HCT116 (cell line): ENCODE results near the gene LDB2. TPM values are rescaled to one million over a fixed set of nuclear protein-coding genes. Genes with fewer than 3 reads are reported as not detected.

Source experiments
- ATAC-seq: fragments of 200-7000 bp; cut with Tn5 transposase; 2 replicates; pipeline ENCODE4 v1.9.1; 2020; ENCODE audit warnings: mild to moderate bottlenecking, moderate library complexity
- Bru-seq: library from RNA; stranded (reverse); fragments of 400-500 nt; gene quantifications from one replicate; lab custom pipeline; 2021; lab: Mats Ljungman, UMichigan
- BruChase-seq, 2 experiments: library from RNA; stranded (reverse); fragments of 400-500 nt; gene quantifications; one replicate each; lab custom pipeline; 2021; lab: Mats Ljungman, UMichigan
- BruUV-seq: library from RNA; stranded (reverse); fragments of 400-500 nt; replicated peaks from 2 replicates; lab custom pipeline; 2021; lab: Mats Ljungman, UMichigan
- CTCF ChIA-PET: fragments of 300-600 bp; sonication (Branson Sonifier 250); formaldehyde crosslinking; loops from one replicate; lab custom pipeline; 2021; ENCODE audit warnings: antibody characterized with exemption; lab: Charles Lee
- POLR2A ChIA-PET: fragments of 300-600, 350-600 bp; sonication (Branson Sonifier 250); formaldehyde crosslinking; loops from one replicate; lab custom pipeline; 2021; ENCODE audit warnings: antibody characterized with exemption; lab: Charles Lee
- RAD21 ChIA-PET, 2 experiments: fragments of 300-600 bp; sonication (Branson Sonifier 250); formaldehyde crosslinking; loops; one replicate each; lab custom pipeline; 2023; ENCODE audit warnings: low total read pairs in 2 of 2; ENCODE audit not compliant: uncharacterized antibody in 2 of 2, unreplicated experiment in 2 of 2, low non-redundant PET in 1 of 2; lab: Charles Lee
- DNase-seq: peaks from one replicate; pipeline ENCODE4 v3.0.0-alpha.2; 2010; ENCODE audit warnings: low read depth, low spot score
- H2AFZ ChIP-seq: fragments of 200-600 bp; shearing (Covaris generic), sonication (generic); 2 replicates; pipeline ENCODE4 v1.6.1; 2017; ENCODE audit warnings: low read depth, mixed run types, mixed read lengths, antibody characterized with exemption, low read length; ENCODE audit not compliant: poor library complexity, severe bottlenecking
- H3K27ac ChIP-seq: 2 replicates; pipeline ENCODE4 v1.5.1; 2012; ENCODE audit warnings: low read depth, low read length
- H3K27me3 ChIP-seq: fragments of 200-600 bp; sonication (generic); 2 replicates; pipeline ENCODE4 v1.6.1; 2016; ENCODE audit warnings: mixed run types, low read length, mixed read lengths; ENCODE audit not compliant: insufficient read depth
- H3K36me3 ChIP-seq, 2 experiments: fragments of 200-500 bp in 1 of 2; fragments of 200-600 bp in 1 of 2; sonication (Bioruptor generic) in 1 of 2; sonication (generic) in 1 of 2; 2 replicates each; pipeline versions ENCODE4 v1.5.1 to v1.6.1; 2014 to 2016; ENCODE audit warnings: low read length in 2 of 2, inconsistent platforms in 1 of 2, mixed read lengths in 1 of 2, mixed run types in 1 of 2; ENCODE audit not compliant: insufficient read depth in 2 of 2, control insufficient read depth in 1 of 2
- H3K4me1 ChIP-seq, 2 experiments: fragments of 200-600 bp in 1 of 2; sonication (generic) in 1 of 2; 2 replicates each; pipeline versions ENCODE4 v1.5.1 to v1.6.1; 2012 to 2017; ENCODE audit warnings: low read length in 2 of 2, inconsistent platforms in 1 of 2, mild to moderate bottlenecking in 1 of 2, mixed read lengths in 1 of 2, mixed run types in 1 of 2, moderate library complexity in 1 of 2; ENCODE audit not compliant: insufficient read depth in 2 of 2, control insufficient read depth in 1 of 2
- H3K4me2 ChIP-seq: fragments of 200-600 bp; sonication (generic); 2 replicates; pipeline ENCODE4 v1.6.1; 2017; ENCODE audit warnings: mixed run types, low read length, mixed read lengths
- H3K4me3 ChIP-seq, 2 experiments: fragments of 200-600 bp in 1 of 2; sonication (generic) in 1 of 2; replicated peaks in 1 of 2; 2 replicates each; pipeline ENCODE4 v1.5.1; 2011 to 2016; ENCODE audit warnings: low read length in 2 of 2, control low read depth in 1 of 2, low read depth in 1 of 2, mild to moderate bottlenecking in 1 of 2, mixed read lengths in 1 of 2, mixed run types in 1 of 2
- H3K79me2 ChIP-seq: fragments of 200-600 bp; sonication (generic); 2 replicates; pipeline ENCODE4 v1.6.1; 2017; ENCODE audit warnings: mild to moderate bottlenecking, mixed run types, low read length, moderate library complexity, mixed read lengths; ENCODE audit not compliant: insufficient read depth
- H3K9ac ChIP-seq: fragments of 200-600 bp; sonication (generic); 2 replicates; pipeline ENCODE4 v1.6.1; 2016; ENCODE audit warnings: low read length, mixed read lengths
- H3K9me2 ChIP-seq: fragments of 200-600 bp; sonication (generic), shearing (Covaris generic); 2 replicates; pipeline ENCODE4 v1.6.1; 2017; ENCODE audit warnings: mixed run types, mild to moderate bottlenecking, moderate library complexity; ENCODE audit not compliant: insufficient read depth
- H3K9me3 ChIP-seq, 2 experiments: fragments of 200-500 bp in 1 of 2; fragments of 200-600 bp in 1 of 2; sonication (Bioruptor generic) in 1 of 2; sonication (generic) in 1 of 2; 2 replicates each; pipeline ENCODE4 v1.6.1; 2014 to 2017; ENCODE audit warnings: low read length in 2 of 2, mixed read lengths in 2 of 2, inconsistent platforms in 1 of 2, low read depth in 1 of 2, mild to moderate bottlenecking in 1 of 2, mixed run types in 1 of 2, moderate library complexity in 1 of 2; ENCODE audit not compliant: control insufficient read depth in 1 of 2, insufficient read depth in 1 of 2
- H4K20me1 ChIP-seq: fragments of 200-600 bp; sonication (generic), shearing (Covaris generic); 2 replicates; pipeline ENCODE4 v1.6.1; 2017; ENCODE audit warnings: mixed run types, mild to moderate bottlenecking, moderate library complexity; ENCODE audit not compliant: insufficient read depth
- ATF3 ChIP-seq: IDR thresholded peaks from 2 replicates; pipeline ENCODE4 v1.6.1; 2012
- CBX3 ChIP-seq: IDR thresholded peaks from 2 replicates; pipeline ENCODE4 v1.6.1; 2012; ENCODE audit warnings: low read depth
- ELF1 ChIP-seq: IDR thresholded peaks from 2 replicates; pipeline ENCODE4 v1.6.1; 2012; ENCODE audit warnings: low read depth, borderline replicate concordance
- EZH2 ChIP-seq: fragments of 200-600 bp; sonication (generic); IDR thresholded peaks from 2 replicates; pipeline ENCODE4 v1.6.1; 2017; ENCODE audit warnings: antibody characterized with exemption, mixed run types
- EZH2phosphoT487 ChIP-seq: fragments of 200-600 bp; IDR thresholded peaks from 2 replicates; pipeline ENCODE4 v1.6.1; 2018; ENCODE audit warnings: antibody characterized with exemption, borderline replicate concordance
- FOSL1 ChIP-seq: IDR thresholded peaks from 2 replicates; pipeline ENCODE4 v1.6.1; 2012; ENCODE audit warnings: low read depth
- JUND ChIP-seq: IDR thresholded peaks from 2 replicates; pipeline ENCODE4 v1.6.1; 2012
- POLR2A ChIP-seq: IDR thresholded peaks from 2 replicates; pipeline ENCODE4 v1.7.0; 2011; ENCODE audit warnings: borderline replicate concordance; ENCODE audit not compliant: insufficient read depth, insufficient read length; ENCODE audit errors: extremely low read depth
- RAD21 ChIP-seq: IDR thresholded peaks from 2 replicates; pipeline ENCODE4 v1.6.1; 2012; ENCODE audit warnings: low read depth, mild to moderate bottlenecking
- REST ChIP-seq: IDR thresholded peaks from 2 replicates; pipeline ENCODE4 v1.6.1; 2012; ENCODE audit warnings: low read depth
- SIN3A ChIP-seq: IDR thresholded peaks from 2 replicates; pipeline ENCODE4 v1.6.1; 2012; ENCODE audit warnings: low read depth
- SP1 ChIP-seq: IDR thresholded peaks from 2 replicates; pipeline ENCODE4 v1.6.1; 2012; ENCODE audit warnings: low read depth
- ZBTB33 ChIP-seq: IDR thresholded peaks from 2 replicates; pipeline ENCODE4 v1.6.1; 2011; ENCODE audit warnings: mild to moderate bottlenecking, low read length, moderate library complexity; ENCODE audit not compliant: insufficient replicate concordance; ENCODE audit errors: extremely low read depth
- ZFX ChIP-seq: fragments of 450-650 bp; IDR thresholded peaks from 2 replicates; pipeline ENCODE4 v1.6.1; 2017
- intact Hi-C: fragments of 100-400 bp; cut with micrococcal nuclease; formaldehyde crosslinking; loops from 2 replicates; pipeline ENCODE4 v1.10.0; 2022
- long read RNA-seq: library from polyadenylated mRNA; unstranded; transcript quantifications from one replicate; pipeline ENCODE4 v2.0.0, GENCODE V29; 2021; ENCODE audit not compliant: unreplicated experiment
- polyA plus RNA-seq: library from polyadenylated mRNA; unstranded; fragments of >200 nt; gene quantifications from 2 replicates; pipeline ENCODE4 v1.2.1, GENCODE V29; 2012; ENCODE audit warnings: missing spikeins
- total RNA-seq: library from RNA; stranded (reverse); gene quantifications from one replicate; pipeline ENCODE4 v1.2.1, GENCODE V29; 2021; ENCODE audit not compliant: unreplicated experiment

LDB2 gene
- total RNA-seq (0.12 TPM), Bru-seq, nascent RNA (percentile 3 among the genes with signal in this experiment), BruChase-seq, experiment 1, labeled RNA remaining after a 6-hour chase (percentile 2 among the genes with signal in this experiment), BruChase-seq, experiment 2, labeled RNA remaining after a 2-hour chase (percentile 4 among the genes with signal in this experiment)
- polyA plus RNA-seq: 0.54 TPM in 1 of 2 replicates, not detected in the other
- long read RNA-seq: 0 reads

- ChIA-PET POLR2A (no interaction called here), CTCF (interaction anchor here (0.7 kb wide), 1 partner anchor 19 kb away, joined by 3 read pairs; no protein-coding TSS in a partner anchor)
- Histone ChIP-seq H3K9me2 (no peaks in the 10 kb centered on the region), H3K36me3 (no peaks in the 10 kb centered on the region), H3K9ac (no peak within 1 kb of the TSS), H3K4me2 (no peak within 1 kb of the TSS)
- DNase-seq: no peak
- intact Hi-C loops: no loop called here
- TF ChIP-seq EZH2: no peak
- TF ChIP-seq SIN3A: no peak
- TF ChIP-seq POLR2A: no peak
- no peak for TF ChIP-seq ATF3
- no peak for TF ChIP-seq SP1
- TF ChIP-seq FOSL1: no peak
- TF ChIP-seq RAD21: no peak
- no peak for TF ChIP-seq ELF1
- TF ChIP-seq ZFX: no peak
- no peak for TF ChIP-seq ZBTB33
- TF ChIP-seq REST: no peak
- no peak for TF ChIP-seq JUND
- no peak for TF ChIP-seq EZH2phosphoT487
- TF ChIP-seq CBX3: no peak
- TF ChIP-seq, all 23 proteins: peak for 0
- no peaks in the 10 kb centered on the region for H3K4me1 ChIP-seq
- no peaks in the 10 kb centered on the region for H3K79me2 ChIP-seq
- no peaks in the 10 kb centered on the region for H3K9me3 ChIP-seq
- no peak within 1 kb of the TSS for H3K4me3 ChIP-seq
- H4K20me1 ChIP-seq: no peaks in the 10 kb centered on the region
- H3K27ac ChIP-seq: no peak within 1 kb of the TSS
- no peak for ATAC-seq
- peaks cover 24% of the 10 kb centered on the region for H3K27me3 ChIP-seq
- H2AFZ ChIP-seq: no peak within 1 kb of the TSS
- RAD21 ChIA-PET: no interaction called here
- no TSS peak for BruUV-seq
These were observed at the start of gene LDB2 for GRCh38 chr4:16897991-16898827. Gene LDB2 (minus strand): TSS chr4:16898645.
